ENCODE measurements around the gene CLDND2. TPM values are rescaled to one million over a fixed set of nuclear protein-coding genes. Genes with fewer than 3 reads are reported as not detected.

The CLDND2 gene
- total RNA-seq, 1 donor from 2014 or later = not detected

- DNase-seq (ENCODE audit: extremely low read depth, low read depth, low spot score) = no peak
Measured at GRCh38 chr19:51357952-51358351, 10.9 kb downstream of the CLDND2 start.

GRCh38 chr19:51356159-51356801 lies 12.5 kb downstream of the CLDND2 start:
- DNase-seq (ENCODE audit: extremely low read depth, low read depth, low spot score) = no peak

- DNase-seq (ENCODE audit: extremely low read depth, low read depth, low spot score) = no peak
Measured at GRCh38 chr19:51354742-51355148, 14.1 kb downstream of the CLDND2 start.

GRCh38 chr19:51354103-51354741 lies 14.6 kb downstream of the CLDND2 start:
- no peak for DNase-seq (ENCODE audit: extremely low read depth, low read depth, low spot score)

GRCh38 chr19:51352783-51353360 lies 15.9 kb downstream of the CLDND2 start:
- DNase-seq (ENCODE audit: extremely low read depth, low read depth, low spot score) = no peak

GRCh38 chr19:51351266-51351990 lies 17.4 kb downstream of the CLDND2 start:
- no peak for DNase-seq (ENCODE audit: extremely low read depth, low read depth, low spot score)

- no peak for DNase-seq (ENCODE audit: extremely low read depth, low read depth, low spot score)
Measured at GRCh38 chr19:51347209-51347928, 21.4 kb downstream of the CLDND2 start.

GRCh38 chr19:51346742-51347141 lies 22.1 kb downstream of the CLDND2 start:
- no peak for DNase-seq (ENCODE audit: extremely low read depth, low read depth, low spot score)

- DNase-seq (ENCODE audit: extremely low read depth, low read depth, low spot score) = no peak
Measured at GRCh38 chr19:51345076-51345620, 23.7 kb downstream of the CLDND2 start.

GRCh38 chr19:51342631-51343569 lies 25.9 kb downstream of the CLDND2 start:
- no peak for DNase-seq (ENCODE audit: extremely low read depth, low read depth, low spot score)

GRCh38 chr19:51341976-51342580 lies 26.7 kb downstream of the CLDND2 start, which contains the start of gene VSIG10L:
VSIG10L (minus strand) TSS chr19:51342139; CDS start chr19:51342124, 15 bp downstream.
- DNase-seq (ENCODE audit: extremely low read depth, low read depth, low spot score) = no peak

- no peak for DNase-seq (ENCODE audit: extremely low read depth, low read depth, low spot score)
Measured at GRCh38 chr19:51341066-51341465, 27.7 kb downstream of the CLDND2 start.

GRCh38 chr19:51339687-51340656 lies 28.8 kb downstream of the CLDND2 start:
- DNase-seq (ENCODE audit: extremely low read depth, low read depth, low spot score) = no peak

- DNase-seq (ENCODE audit: extremely low read depth, low read depth, low spot score) = no peak
Measured at GRCh38 chr19:51339313-51339686, 29.5 kb downstream of the CLDND2 start.

- no peak for DNase-seq (ENCODE audit: extremely low read depth, low read depth, low spot score)
Measured at GRCh38 chr19:51338563-51339312, 30.1 kb downstream of the CLDND2 start.

GRCh38 chr19:51337861-51338562 lies 30.8 kb downstream of the CLDND2 start:
- no peak for DNase-seq (ENCODE audit: extremely low read depth, low read depth, low spot score)
